GM18511 (cell line): ENCODE data around the gene C19orf73.

Experiments used
- ATAC-seq: cut with Tn5 transposase; IDR thresholded peaks from one replicate; pipeline ENCODE4 v1.9.1; 2021; ENCODE audit warnings: mild to moderate bottlenecking, moderate library complexity; ENCODE audit not compliant: unreplicated experiment

Gene C19orf73

GRCh38 chr19:49118565-49119410 is at the start of gene C19orf73:
C19orf73 (minus strand) TSS chr19:49119143; CDS start chr19:49119022, 121 bp downstream.
- peak; percentile 76 for ATAC-seq

DNA sequence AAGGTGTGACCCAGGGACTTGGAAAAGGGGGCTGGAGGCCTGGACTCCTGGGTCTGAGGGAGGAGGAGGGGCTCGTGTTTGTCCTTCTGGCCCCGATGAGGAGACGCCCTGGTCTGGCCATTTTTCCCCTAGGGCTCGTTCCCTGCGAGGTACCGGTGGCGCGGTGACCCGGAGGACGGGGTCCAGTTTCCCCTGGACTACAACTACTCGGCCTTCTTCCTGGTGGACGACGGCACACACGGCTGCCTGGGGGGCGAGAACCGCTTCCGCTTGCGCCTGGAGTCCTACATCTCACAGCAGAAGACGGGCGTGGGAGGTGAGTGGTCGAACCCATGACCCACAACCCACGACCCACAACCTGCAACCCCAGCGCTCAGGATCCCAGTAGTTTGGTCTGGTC is 49.5 kb upstream of the C19orf73 start:
- no peak for ATAC-seq

DNA sequence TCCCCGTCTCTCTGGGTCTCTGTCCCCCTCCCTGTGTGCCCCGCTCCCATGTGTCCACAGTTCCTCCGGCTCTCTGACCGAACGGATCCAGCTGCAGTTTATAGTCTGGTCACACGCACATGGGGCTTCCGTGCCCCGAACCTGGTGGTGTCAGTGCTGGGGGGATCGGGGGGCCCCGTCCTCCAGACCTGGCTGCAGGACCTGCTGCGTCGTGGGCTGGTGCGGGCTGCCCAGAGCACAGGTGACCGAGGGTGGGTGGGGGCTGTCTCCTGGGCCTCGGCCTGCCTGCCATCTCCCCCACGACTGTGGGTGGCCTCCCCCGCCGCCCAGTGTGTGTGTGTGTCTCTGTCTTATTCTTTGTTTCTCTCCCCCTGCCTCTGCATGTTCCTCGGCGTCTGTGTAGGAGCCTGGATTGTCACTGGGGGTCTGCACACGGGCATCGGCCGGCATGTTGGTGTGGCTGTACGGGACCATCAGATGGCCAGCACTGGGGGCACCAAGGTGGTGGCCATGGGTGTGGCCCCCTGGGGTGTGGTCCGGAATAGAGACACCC is 49.0 kb upstream of the C19orf73 start:
- no peak for ATAC-seq

DNA sequence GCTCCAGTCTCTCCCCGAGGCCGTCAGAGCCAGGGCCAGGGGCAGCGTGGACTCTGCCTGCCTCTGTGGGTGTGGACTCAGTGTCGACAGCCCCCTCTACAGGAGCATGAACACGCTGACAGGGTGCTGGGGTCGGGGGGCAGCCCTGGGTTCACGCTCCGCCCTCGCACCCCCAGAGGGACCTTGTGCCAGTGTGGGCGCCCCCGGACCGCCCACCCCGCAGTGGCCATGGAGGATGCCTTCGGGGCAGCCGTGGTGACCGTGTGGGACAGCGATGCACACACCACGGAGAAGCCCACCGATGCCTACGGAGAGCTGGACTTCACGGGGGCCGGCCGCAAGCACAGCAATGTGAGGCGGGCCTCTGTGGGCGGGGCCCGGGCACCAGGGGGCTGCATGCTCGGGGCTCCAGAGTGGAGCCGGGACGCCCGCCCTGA is 46.9 kb upstream of the C19orf73 start:
- ATAC-seq: no peak

- ATAC-seq: no peak
Observed at GRCh38 chr19:49165111-49165750, 46.3 kb upstream of the C19orf73 start.

DNA sequence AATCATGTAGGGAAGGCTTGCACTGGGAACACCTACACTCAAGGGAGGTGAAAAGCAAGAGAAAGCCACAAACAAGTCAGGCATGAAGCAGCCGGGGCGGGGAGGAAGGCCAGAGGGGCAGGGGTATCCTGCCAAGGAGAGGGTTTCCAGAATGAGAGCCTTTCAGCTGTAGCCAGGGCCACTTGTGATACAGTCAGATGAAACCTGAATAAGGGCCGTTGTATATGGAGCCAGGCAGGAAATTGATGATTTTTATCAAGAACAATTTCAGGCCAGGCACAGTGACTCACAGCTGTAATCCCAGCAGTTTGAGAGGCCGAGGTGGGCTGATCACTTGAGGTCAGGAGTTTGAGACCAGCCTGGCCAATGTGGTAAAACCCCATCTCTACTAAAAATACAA is 43.0 kb upstream of the C19orf73 start:
- no peak for ATAC-seq

GRCh38 chr19:49160450-49161189 is 41.7 kb upstream of the C19orf73 start:
- ATAC-seq: no peak

GRCh38 chr19:49157445-49158224 is 38.7 kb upstream of the C19orf73 start, which contains the start of gene TRPM4:
TRPM4 (plus strand) TSS chr19:49157792; CDS start chr19:49157867, 75 bp downstream.
- no peak for ATAC-seq

DNA sequence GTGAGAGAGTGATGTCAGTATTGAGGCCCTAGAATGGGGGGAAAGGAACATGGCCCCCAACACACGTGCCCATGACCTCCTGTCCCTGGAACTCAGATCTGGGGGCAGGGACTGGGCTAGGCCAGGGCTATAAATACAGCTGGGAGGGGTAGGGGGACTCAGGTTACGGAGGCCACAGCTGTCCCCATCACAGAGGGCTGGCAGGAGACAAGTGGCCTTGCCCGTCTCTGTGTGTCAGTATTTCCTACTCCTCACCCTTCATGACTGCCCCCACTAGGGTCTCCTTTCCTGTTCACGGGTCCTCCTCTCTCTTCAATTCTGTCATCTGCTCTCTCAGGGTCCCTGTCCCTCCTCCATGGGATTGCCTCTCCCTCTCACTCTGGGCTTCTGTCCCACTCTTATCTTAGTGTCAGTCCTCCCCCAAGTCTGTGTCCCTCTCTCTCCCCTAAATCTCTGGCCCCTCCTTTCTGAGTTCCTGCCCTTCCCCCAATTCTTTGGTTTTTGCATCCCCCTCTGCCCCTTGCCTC is 36.9 kb upstream of the C19orf73 start:
- ATAC-seq: no peak

DNA sequence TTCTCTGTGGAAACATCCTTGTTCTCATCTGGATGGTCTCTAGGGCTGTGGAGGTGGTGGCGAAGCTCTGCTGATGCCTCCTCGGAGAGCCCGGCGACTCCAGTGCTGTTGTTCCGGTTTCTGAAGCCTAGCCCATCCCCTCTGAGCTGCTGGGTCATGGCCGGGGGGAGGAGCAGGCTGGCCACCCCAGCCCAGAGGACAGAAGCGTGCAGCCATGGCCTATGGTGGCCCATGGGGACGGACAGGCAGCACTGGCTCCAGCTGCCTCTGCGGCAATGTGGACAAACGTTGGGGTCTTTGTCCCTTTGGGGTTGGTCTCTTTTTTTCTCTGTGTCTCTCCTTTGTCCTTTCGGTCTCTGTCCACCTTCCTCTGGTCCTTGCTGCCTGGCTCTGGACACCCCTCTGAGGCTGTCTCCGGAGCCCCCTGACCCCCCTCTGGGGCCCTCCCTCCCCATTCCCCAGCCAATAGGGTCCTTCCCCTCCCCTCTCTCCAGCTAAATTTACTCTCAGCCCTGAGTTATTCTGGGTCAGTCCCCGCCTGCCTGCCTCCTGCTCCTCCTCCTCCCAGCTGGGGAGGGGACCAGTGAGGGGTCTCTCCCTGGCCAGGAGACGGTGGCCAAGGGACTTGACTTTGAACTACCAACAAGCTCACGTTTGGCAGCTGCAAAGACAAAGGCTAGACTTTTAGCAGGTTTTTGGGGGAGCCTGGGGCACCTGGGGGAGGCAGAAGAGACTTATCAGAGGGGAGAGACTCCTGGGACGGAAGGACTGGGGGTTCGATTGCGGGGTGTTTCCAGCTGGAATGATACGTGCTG is 36.3 kb upstream of the C19orf73 start, which contains the start of gene HRC:
Gene HRC (minus strand): TSS at position 392 of the 815 bp plus-strand sequence. CDS start 159 bp downstream, at position 233.
- ATAC-seq: no peak

- ATAC-seq: no peak
Observed at GRCh38 chr19:49154279-49154678, 35.3 kb upstream of the C19orf73 start.

DNA sequence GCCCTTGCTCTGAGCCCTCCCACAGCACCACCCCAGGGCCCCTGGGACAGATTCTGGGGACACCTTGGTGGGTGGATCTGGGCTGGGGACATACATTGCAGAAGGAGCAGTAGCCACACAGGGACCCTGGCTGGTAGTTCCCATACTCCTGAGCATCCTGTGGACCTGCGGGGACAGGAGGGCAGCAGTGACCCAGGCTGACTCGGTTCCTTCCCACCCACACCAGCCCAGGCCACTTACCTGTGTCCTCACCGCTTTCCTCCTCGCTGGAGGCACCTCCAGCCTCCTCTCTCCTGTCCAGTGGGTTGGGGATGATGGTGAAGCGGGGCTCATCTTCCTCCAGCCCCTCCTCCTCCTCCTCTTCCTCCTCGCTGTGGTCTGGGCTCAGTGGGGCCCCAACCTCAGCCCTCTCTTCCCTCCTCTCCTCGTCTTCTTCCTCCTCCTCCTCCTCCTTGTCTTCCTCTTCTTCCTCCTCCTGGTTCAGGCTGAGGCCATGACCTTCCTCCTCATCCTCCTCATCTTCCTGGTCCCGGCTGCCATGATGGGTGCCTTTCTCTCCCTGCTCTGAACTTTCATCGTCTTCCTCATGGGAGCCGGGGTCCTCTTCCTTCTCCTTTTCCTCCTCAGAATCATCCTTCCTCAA is 34.3 kb upstream of the C19orf73 start:
- no peak for ATAC-seq

DNA sequence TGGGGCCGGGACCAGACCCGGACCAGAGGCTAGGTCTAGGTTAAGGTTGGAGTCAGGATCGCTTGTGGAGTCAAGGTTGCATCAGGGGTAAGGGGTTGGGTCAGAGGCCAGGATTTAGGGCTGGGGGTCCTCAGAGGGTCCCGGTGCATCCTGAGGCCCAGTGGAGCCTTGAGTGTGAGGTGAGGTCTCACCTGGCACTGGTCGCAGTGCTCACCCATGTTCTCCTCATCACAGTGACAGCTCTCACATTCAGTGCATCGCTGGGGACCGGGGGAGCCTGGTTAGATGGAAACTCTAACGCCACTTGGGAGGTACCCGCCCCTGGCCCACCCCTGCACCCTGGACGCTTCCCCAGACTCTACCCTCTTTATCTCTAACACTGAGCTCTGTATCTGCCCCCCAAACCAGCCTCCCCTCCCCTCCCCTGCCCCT is 33.2 kb upstream of the C19orf73 start:
- ATAC-seq: no peak

- ATAC-seq: no peak
Observed at GRCh38 chr19:49151267-49152118, 32.5 kb upstream of the C19orf73 start.

DNA sequence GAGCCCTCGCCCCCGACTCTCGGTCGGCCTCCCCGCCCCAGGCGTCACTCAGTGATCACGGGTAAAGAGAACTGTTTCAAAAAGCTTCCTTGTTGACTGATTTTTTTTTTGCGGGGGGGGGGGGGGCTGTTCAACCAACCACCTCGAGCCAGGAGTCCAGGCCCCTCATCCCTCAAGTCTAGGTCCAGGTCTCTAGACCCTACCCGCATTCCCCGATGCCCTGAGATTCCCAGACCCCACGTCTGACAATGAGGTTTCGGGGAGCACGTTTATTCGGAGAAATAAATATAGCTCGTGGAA is 32.0 kb upstream of the C19orf73 start:
- no peak for ATAC-seq

- no peak for ATAC-seq
Observed at GRCh38 chr19:49150106-49150943, 31.4 kb upstream of the C19orf73 start.

DNA sequence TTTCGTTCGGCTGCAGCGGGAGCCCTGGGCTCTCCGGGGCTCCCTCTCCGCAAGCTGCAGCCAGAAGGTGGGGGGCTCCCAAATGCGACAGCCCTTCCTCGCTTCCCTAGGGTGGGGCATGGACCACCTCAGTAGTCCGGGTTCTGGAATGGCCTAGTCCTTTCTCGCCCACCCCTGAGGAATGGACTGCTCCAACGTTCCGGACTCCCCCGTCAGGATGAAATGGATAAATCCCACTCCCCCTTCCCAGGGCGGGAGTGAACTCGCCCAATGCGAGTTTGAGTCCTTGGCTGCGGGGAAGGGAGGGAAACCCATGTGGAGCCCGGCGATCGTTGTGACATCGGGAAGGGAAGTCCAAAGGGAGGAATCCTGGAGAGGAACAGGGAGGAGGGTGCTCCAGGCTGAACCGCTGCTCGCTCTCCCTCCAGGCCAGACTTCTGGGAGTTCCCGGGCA is 30.7 kb upstream of the C19orf73 start:
- no peak for ATAC-seq
